Nephron (organoid): ENCODE data around the gene MAML3.
A peak's percentile ranks its signal among the peaks of the same experiment; 100 is the strongest.

ENCODE experiments used
- H3K27ac Mint-ChIP-seq, 3 experiments: 2 replicates each; pipeline ENCODE4 v1.8.0; 2020; ENCODE audit warnings: mixed read lengths in 3 of 3, mild to moderate bottlenecking in 2 of 3, moderate library complexity in 1 of 3
- H3K27me3 Mint-ChIP-seq: 2 replicates; pipeline ENCODE4 v1.8.0; 2021; ENCODE audit warnings: low read depth, mild to moderate bottlenecking, moderate library complexity, mixed read lengths
- H3K36me3 Mint-ChIP-seq: 2 replicates; pipeline ENCODE4 v1.8.0; 2020; ENCODE audit warnings: low read depth, mixed read lengths
- H3K4me1 Mint-ChIP-seq: 2 replicates; pipeline ENCODE4 v1.8.0; 2020; ENCODE audit warnings: mixed read lengths
- H3K4me3 Mint-ChIP-seq, 3 experiments: 2 replicates each; pipeline ENCODE4 v1.8.0; 2020; ENCODE audit warnings: mild to moderate bottlenecking in 3 of 3, mixed read lengths in 3 of 3, moderate library complexity in 2 of 3
- H3K9me3 Mint-ChIP-seq: 2 replicates; pipeline ENCODE4 v1.8.0; 2020; ENCODE audit warnings: mixed read lengths
- TF ChIP-seq, protein P1 (sequence below), 3 experiments: fragments of 200-600 bp; sonication (generic); IDR thresholded peaks; one replicate each; pipeline ENCODE4 v1.5.0; 2021; ENCODE audit warnings: antibody characterized with exemption in 3 of 3; ENCODE audit not compliant: unreplicated experiment in 3 of 3

MAML3 gene

DNA sequence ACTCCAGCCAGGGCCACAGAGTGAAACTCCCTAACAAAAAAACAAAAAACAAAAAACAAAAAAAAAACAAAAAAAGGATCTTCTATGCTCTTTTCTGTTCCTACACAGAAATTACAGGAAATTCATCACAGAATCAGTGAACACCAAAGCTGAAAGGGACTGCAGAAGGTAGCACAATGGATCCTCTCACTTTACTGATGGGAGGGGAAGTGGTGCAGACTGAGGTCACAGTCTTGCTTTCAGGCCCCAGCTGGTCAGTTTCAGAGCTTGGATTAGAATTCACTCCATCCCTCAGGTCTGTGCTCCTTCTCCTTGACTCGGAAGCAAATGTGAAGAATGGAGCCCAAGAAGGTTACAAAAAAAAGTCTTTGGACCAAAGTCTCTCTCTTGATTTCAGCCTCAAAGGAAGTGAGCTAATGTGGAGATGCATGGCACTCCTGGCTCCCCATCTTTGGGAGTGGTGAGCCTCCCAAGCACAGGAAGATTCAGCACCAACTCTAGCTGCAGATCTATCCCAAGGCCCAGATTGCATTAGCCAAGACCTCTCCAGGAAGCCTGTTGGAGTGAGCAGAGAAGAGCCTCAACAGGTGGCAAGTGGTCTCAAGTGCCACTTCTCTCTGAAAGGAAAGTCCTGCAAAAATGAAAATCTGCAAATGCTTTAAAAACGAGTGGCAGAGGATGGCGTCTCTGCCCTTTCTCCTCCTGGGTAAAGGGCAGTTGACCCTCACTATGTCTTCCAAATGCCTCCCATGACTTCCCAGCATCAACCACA, 176.0 kb downstream of the MAML3 start:
- H3K4me1 Mint-ChIP-seq = peaks cover 44% of the 10 kb centered on the region
- H3K27ac Mint-ChIP-seq = peak overlapping the region in 1 of 3 experiments; percentile 66
- TF ChIP-seq, protein P1, sequence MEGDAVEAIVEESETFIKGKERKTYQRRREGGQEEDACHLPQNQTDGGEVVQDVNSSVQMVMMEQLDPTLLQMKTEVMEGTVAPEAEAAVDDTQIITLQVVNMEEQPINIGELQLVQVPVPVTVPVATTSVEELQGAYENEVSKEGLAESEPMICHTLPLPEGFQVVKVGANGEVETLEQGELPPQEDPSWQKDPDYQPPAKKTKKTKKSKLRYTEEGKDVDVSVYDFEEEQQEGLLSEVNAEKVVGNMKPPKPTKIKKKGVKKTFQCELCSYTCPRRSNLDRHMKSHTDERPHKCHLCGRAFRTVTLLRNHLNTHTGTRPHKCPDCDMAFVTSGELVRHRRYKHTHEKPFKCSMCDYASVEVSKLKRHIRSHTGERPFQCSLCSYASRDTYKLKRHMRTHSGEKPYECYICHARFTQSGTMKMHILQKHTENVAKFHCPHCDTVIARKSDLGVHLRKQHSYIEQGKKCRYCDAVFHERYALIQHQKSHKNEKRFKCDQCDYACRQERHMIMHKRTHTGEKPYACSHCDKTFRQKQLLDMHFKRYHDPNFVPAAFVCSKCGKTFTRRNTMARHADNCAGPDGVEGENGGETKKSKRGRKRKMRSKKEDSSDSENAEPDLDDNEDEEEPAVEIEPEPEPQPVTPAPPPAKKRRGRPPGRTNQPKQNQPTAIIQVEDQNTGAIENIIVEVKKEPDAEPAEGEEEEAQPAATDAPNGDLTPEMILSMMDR (IDR thresholded peaks at IDR 0.05; ENCODE audit: unreplicated experiment in 3 of 3) = no peak
- peaks cover 14% of the 10 kb centered on the region for H3K36me3 Mint-ChIP-seq
- no peak overlapping the region for H3K4me3 Mint-ChIP-seq
- H3K27me3 Mint-ChIP-seq = no peaks in the 10 kb centered on the region
- H3K9me3 Mint-ChIP-seq = no peaks in the 10 kb centered on the region

DNA sequence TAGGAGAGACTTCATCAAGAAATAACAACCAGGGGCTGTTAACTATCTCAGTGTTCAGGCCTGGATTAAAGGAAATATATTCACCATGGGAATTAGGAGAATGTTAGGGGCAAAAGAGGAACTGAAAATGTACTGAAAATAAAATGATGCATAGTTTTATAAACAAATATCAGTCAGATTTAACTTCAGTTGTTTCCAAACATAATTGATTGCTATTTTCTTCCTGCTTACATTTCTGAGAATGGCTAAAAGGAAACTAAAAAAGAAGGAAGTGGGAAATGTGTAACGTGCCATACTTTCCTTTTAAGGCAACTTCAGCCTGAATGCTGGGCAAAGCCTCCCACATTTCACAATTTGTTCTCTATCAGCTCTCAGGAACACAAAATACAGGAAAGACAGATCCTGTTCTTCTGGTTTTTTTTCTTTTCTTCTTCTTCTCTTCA, 178.1 kb downstream of the MAML3 start:
- peaks cover 34% of the 10 kb centered on the region for H3K4me1 Mint-ChIP-seq
- H3K9me3 Mint-ChIP-seq = no peaks in the 10 kb centered on the region
- peaks cover 14% of the 10 kb centered on the region for H3K36me3 Mint-ChIP-seq
- no peak overlapping the region for H3K4me3 Mint-ChIP-seq
- TF ChIP-seq, protein P1 (IDR thresholded peaks at IDR 0.05; ENCODE audit: unreplicated experiment in 3 of 3) = no peak
- no peaks in the 10 kb centered on the region for H3K27me3 Mint-ChIP-seq
- peak overlapping the region; percentile 80 to 88 (median 83) for H3K27ac Mint-ChIP-seq

DNA sequence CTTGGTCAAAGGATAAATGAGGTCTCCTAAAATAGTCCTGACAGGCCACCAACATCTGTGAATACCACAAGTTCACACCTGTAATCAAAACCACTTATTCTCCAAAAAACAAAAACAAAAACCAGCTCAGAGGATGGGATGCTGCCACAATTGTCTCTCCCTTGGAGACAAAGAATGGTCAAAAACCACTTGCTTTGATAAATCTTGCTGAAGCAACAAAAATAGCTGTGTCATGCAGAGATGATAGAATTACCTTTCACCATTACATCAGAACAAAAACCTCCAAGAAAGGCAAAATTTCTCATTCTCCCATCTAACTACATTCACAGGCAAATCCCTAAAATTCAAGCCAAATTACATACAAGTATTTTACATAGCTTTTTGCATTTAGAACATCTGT, 180.4 kb downstream of the MAML3 start:
- Mint-ChIP-seq H3K4me3 (no peak overlapping the region), H3K9me3 (no peaks in the 10 kb centered on the region), H3K4me1 (peaks cover 31% of the 10 kb centered on the region), H3K27ac (peak overlapping the region; percentile 20 to 43 (median 24)), H3K27me3 (no peaks in the 10 kb centered on the region), H3K36me3 (peaks cover 1% of the 10 kb centered on the region)
- TF ChIP-seq, protein P1 (IDR thresholded peaks at IDR 0.05; ENCODE audit: unreplicated experiment in 3 of 3) = no peak

DNA sequence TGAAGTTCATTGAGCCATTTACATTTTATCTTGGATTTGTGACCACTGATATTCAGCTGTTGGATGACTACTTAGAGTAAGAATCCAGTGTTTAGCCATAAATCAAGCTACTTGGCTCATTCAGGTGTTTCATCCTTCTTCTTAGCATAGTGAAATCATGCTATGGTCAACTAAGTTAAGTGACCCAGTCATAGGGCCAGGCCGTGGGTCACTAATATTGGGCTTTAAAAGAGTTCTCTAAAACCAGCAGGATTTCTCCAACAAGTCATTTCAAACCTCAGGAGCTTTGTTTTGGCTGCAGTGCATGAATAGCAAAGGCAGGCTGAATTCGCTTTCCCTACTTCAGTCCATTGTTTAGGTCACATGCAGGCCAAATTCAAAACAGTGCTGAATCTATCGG, 181.0 kb downstream of the MAML3 start:
- no peaks in the 10 kb centered on the region for H3K9me3 Mint-ChIP-seq
- H3K4me1 Mint-ChIP-seq = peaks cover 25% of the 10 kb centered on the region
- peak overlapping the region; percentile 20 to 43 (median 24) for H3K27ac Mint-ChIP-seq
- TF ChIP-seq, protein P1 (IDR thresholded peaks at IDR 0.05; ENCODE audit: unreplicated experiment in 3 of 3) = no peak
- H3K36me3 Mint-ChIP-seq = no peaks in the 10 kb centered on the region
- no peaks in the 10 kb centered on the region for H3K27me3 Mint-ChIP-seq
- H3K4me3 Mint-ChIP-seq = no peak overlapping the region

DNA sequence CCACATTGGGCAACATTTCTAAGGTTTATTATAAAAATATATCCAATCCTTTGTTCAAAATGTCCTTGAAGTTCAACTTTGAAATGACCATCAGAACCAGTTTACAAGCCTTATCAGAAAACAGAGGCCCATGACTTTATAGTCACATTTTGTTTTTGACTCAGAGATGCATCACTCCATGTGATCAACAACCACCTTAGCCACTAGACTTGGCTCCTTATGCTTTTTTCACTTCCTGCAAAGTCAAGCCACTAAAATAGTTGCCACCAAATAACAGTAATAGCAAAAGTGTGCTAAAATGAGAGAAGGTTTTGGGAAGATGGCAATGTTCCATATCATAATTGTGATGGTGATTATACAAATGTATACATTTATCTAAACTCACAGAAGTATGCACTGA, 181.7 kb downstream of the MAML3 start:
- Mint-ChIP-seq H3K36me3 (no peaks in the 10 kb centered on the region), H3K9me3 (no peaks in the 10 kb centered on the region), H3K4me1 (peaks cover 28% of the 10 kb centered on the region), H3K4me3 (no peak overlapping the region), H3K27me3 (no peaks in the 10 kb centered on the region), H3K27ac (no peak overlapping the region)
- TF ChIP-seq, protein P1 (IDR thresholded peaks at IDR 0.05; ENCODE audit: unreplicated experiment in 3 of 3) = no peak

DNA sequence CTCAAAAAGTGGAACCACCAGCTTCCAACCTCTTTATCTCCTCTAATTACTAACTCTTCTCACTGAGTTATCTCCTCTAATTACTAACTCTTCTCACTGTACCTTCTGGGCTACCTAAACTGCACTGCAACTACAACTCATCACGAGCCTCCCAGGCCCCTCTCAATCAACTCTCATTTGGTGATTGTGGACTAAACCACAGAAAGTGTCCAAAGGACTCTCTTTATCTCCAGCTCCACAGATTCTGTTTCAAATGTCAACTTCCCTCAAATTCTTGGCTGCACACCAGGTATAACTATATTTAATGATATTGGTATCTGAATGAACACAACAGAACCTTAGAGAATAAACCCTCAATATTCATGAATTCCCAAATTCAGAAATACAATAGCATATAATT, 182.9 kb downstream of the MAML3 start:
- H3K36me3 Mint-ChIP-seq = no peaks in the 10 kb centered on the region
- H3K4me3 Mint-ChIP-seq = no peak overlapping the region
- H3K27ac Mint-ChIP-seq = no peak overlapping the region
- peaks cover 37% of the 10 kb centered on the region for H3K4me1 Mint-ChIP-seq
- TF ChIP-seq, protein P1 (IDR thresholded peaks at IDR 0.05; ENCODE audit: unreplicated experiment in 3 of 3) = no peak
- H3K27me3 Mint-ChIP-seq = no peaks in the 10 kb centered on the region
- H3K9me3 Mint-ChIP-seq = no peaks in the 10 kb centered on the region
